ENCODE measurements around the gene OR52W1. TPM values are rescaled to one million over a fixed set of nuclear protein-coding genes. Genes with fewer than 3 reads are reported as not detected.

The OR52W1 gene
- total and polyA plus RNA-seq, 10 of the 15 experiments (the other 5 are each of a cell fraction or from before 2014, with no cell fraction given) = not detected

- TF ChIP-seq HCFC1 (IDR thresholded peaks at IDR 0.05; ENCODE audit: low read length) (peak; percentile 52), ZNF24 (IDR thresholded peaks at IDR 0.05) (no peak), NFYB (IDR thresholded peaks at IDR 0.05; ENCODE audit: insufficient read depth, low read depth, low read length) (peak; percentile 55; the same call in 1 of the 2 replicates), E2F8 (IDR thresholded peaks at IDR 0.05; ENCODE audit: low read depth, partially characterized antibody) (no peak), NKRF (conservative IDR thresholded peaks at IDR 0.05) (peak; percentile 86), ELK1 (IDR thresholded peaks at IDR 0.05; ENCODE audit: low read depth, low read length) (no peak), NRF1 (conservative IDR thresholded peaks at IDR 0.05; ENCODE audit: low read depth, low read length) (peak; percentile 51), RUNX3 (IDR thresholded peaks at IDR 0.05; ENCODE audit: low read length) (peak; percentile 42; the same call in 1 of the 2 replicates), ZSCAN29 (IDR thresholded peaks at IDR 0.05) (no peak), SUZ12 (IDR thresholded peaks at IDR 0.05; ENCODE audit: unreplicated experiment) (no peak), KAT2A (conservative IDR thresholded peaks at IDR 0.05; ENCODE audit: control insufficient read depth, low read depth, low read length) (no peak), IRF5 (IDR thresholded peaks at IDR 0.05; ENCODE audit: borderline replicate concordance) (no peak), MEF2B (IDR thresholded peaks at IDR 0.05; ENCODE audit: partially characterized antibody, poor library complexity, severe bottlenecking) (no peak), DPF2 (IDR thresholded peaks at IDR 0.05) (0 out of 2 replicates have a peak, but pooled peaks have one; percentile 20), GATAD2B (conservative IDR thresholded peaks at IDR 0.05; ENCODE audit: low read depth) (no peak), ZZZ3 (IDR thresholded peaks at IDR 0.05; ENCODE audit: control insufficient read depth, insufficient read length, low read depth) (no peak), ATF7 (IDR thresholded peaks at IDR 0.05; ENCODE audit: low read depth) (no peak), ZNF274 (IDR thresholded peaks at IDR 0.05; ENCODE audit: insufficient read depth, insufficient read length) (no peak), POLR2AphosphoS5 (IDR thresholded peaks at IDR 0.05; ENCODE audit: low read length) (peak; percentile 44; the same call in 1 of the 2 replicates), PML (IDR thresholded peaks at IDR 0.05; ENCODE audit: low read length) (no peak), CTCF (IDR thresholded peaks at IDR 0.05 in 2 of 3, conservative IDR thresholded peaks at IDR 0.05 in 1 of 3; ENCODE audit: control insufficient read depth in 2 of 3, extremely low read depth in 1 of 3, insufficient read depth in 1 of 3, low read depth in 3 of 3, low read length in 3 of 3) (no peak)
Observed at GRCh38 chr11:6234387-6235107, 35.5 kb downstream of the OR52W1 start, which contains the start of gene FHIP1B (continued).

Data from GM12878 (cell line).